ENCODE results near the gene ATP6V1A.

- TF ChIP-seq CTCF (IDR thresholded peaks at IDR 0.05; ENCODE audit: borderline replicate concordance, extremely low read depth, low read length, poor library complexity, severe bottlenecking) (no peak), EZH2 (IDR thresholded peaks at IDR 0.05; ENCODE audit: borderline replicate concordance, low read depth, low read length, severe bottlenecking) (no peak)
Observed at GRCh38 chr3:113698956-113699355, 47.9 kb upstream of the ATP6V1A start.

All from DND-41 (cell line).